Endothelial cell of umbilical vein (primary cell): Measurements from ENCODE around the gene COL4A1. TPM values are rescaled to one million over a fixed set of nuclear protein-coding genes. Genes with fewer than 3 reads are reported as not detected.

Experiments
- BruUV-seq: library from RNA; stranded (reverse); fragments of 400-500 nt; replicated peaks from 2 replicates; lab custom pipeline; 2021; lab: Mats Ljungman, UMichigan
- CTCF ChIA-PET: fragments of 300-600, 350-600 bp; sonication (Branson Sonifier 250); formaldehyde crosslinking; loops from one replicate; lab custom pipeline; 2021; ENCODE audit warnings: antibody characterized with exemption, inconsistent platforms; lab: Charles Lee
- POLR2A ChIA-PET: fragments of 300-600, 350-600 bp; sonication (Branson Sonifier 250); formaldehyde crosslinking; loops from one replicate; lab custom pipeline; 2021; ENCODE audit warnings: antibody characterized with exemption, inconsistent platforms; lab: Charles Lee
- DNase-seq: peaks from one replicate; pipeline ENCODE4 v3.0.0-alpha.2; 2011; ENCODE audit warnings: low read depth, low spot score
- FAIRE-seq: peaks from 2 replicates; lab custom pipeline; 2011; peaks lifted over from hg19 to GRCh38; lab: Jason Lieb, UNC
- H2AFZ ChIP-seq: 2 replicates; pipeline ENCODE4 v1.6.0; 2012; ENCODE audit warnings: low read depth, low read length, control low read depth, inconsistent platforms
- H3K27ac ChIP-seq: 2 replicates; pipeline ENCODE4 v1.5.1; 2011; ENCODE audit warnings: low read depth, mild to moderate bottlenecking, control low read depth, low read length, moderate library complexity; ENCODE audit not compliant: insufficient read depth
- H3K27me3 ChIP-seq, 2 experiments: 2 replicates each; pipeline versions ENCODE4 v1.6.0 to v1.6.1; 2011; ENCODE audit warnings: low read length in 2 of 2, mixed read lengths in 1 of 2; ENCODE audit not compliant: control insufficient read depth in 2 of 2, insufficient read depth in 2 of 2
- H3K36me3 ChIP-seq, 2 experiments: 2 replicates in 1 of 2; 3 replicates in 1 of 2; pipeline ENCODE4 v1.5.1; 2011; ENCODE audit warnings: low read length in 2 of 2, mild to moderate bottlenecking in 1 of 2, moderate library complexity in 1 of 2; ENCODE audit not compliant: control insufficient read depth in 2 of 2, insufficient read depth in 2 of 2; ENCODE audit errors: extremely low read depth in 1 of 2
- H3K4me1 ChIP-seq: 3 replicates; pipeline ENCODE4 v1.5.1; 2011; ENCODE audit warnings: mild to moderate bottlenecking, low read length; ENCODE audit not compliant: control insufficient read depth, insufficient read depth; ENCODE audit errors: extremely low read depth
- H3K4me2 ChIP-seq: 2 replicates; pipeline ENCODE4 v1.6.1; 2011; ENCODE audit warnings: low read length, control low read depth, mixed read lengths; ENCODE audit not compliant: insufficient read depth
- H3K4me3 ChIP-seq, 3 experiments: fragments of 200-600 bp in 1 of 3; sonication (generic), shearing (Covaris generic) in 1 of 3; replicated peaks in 1 of 3; 2 replicates each; pipeline ENCODE4 v1.5.1; 2011 to 2016; ENCODE audit warnings: control low read depth in 3 of 3, low read length in 3 of 3, mild to moderate bottlenecking in 2 of 3, inconsistent platforms in 1 of 3, low read depth in 1 of 3, moderate library complexity in 1 of 3; ENCODE audit not compliant: insufficient read depth in 1 of 3
- H3K79me2 ChIP-seq: 2 replicates; pipeline ENCODE4 v1.6.0; 2012; ENCODE audit warnings: low read length, inconsistent platforms; ENCODE audit not compliant: control insufficient read depth, insufficient read depth
- H3K9ac ChIP-seq: replicated peaks from 2 replicates; pipeline ENCODE3; 2011; ENCODE audit warnings: low read length, control low read depth; ENCODE audit not compliant: insufficient read depth; ENCODE audit errors: extremely low read depth
- H3K9me1 ChIP-seq: replicated peaks from 3 replicates; pipeline ENCODE4 v1.6.0; 2011; ENCODE audit warnings: mild to moderate bottlenecking, low read length; ENCODE audit not compliant: control insufficient read depth, insufficient read depth; ENCODE audit errors: extremely low read depth
- H3K9me3 ChIP-seq: replicated peaks from 2 replicates; pipeline ENCODE4 v1.5.1; 2012; ENCODE audit warnings: low read length, inconsistent platforms; ENCODE audit not compliant: control insufficient read depth, insufficient read depth
- H4K20me1 ChIP-seq: replicated peaks from 2 replicates; pipeline ENCODE3; 2011; ENCODE audit warnings: mild to moderate bottlenecking, low read length; ENCODE audit not compliant: control insufficient read depth, insufficient read depth; ENCODE audit errors: extremely low read depth
- EZH2 ChIP-seq: IDR thresholded peaks from 2 replicates; pipeline ENCODE4 v1.6.1; 2012; ENCODE audit warnings: borderline replicate concordance, low read depth, mild to moderate bottlenecking, moderate library complexity, low read length, inconsistent platforms; ENCODE audit not compliant: severe bottlenecking
- FOS ChIP-seq: IDR thresholded peaks from 2 replicates; pipeline ENCODE4 v1.6.1; 2011; ENCODE audit warnings: mild to moderate bottlenecking, low read length, moderate library complexity, borderline replicate concordance; ENCODE audit not compliant: insufficient read depth
- GATA2 ChIP-seq: IDR thresholded peaks from 2 replicates; pipeline ENCODE4 v1.7.0; 2011; ENCODE audit warnings: low read depth, mild to moderate bottlenecking, moderate library complexity, mixed read lengths, low read length; ENCODE audit not compliant: insufficient read length, insufficient read depth
- JUN ChIP-seq: IDR thresholded peaks from 2 replicates; pipeline ENCODE4 v1.6.1; 2011; ENCODE audit warnings: borderline replicate concordance, low read depth; ENCODE audit not compliant: insufficient read length, insufficient read depth
- MYC ChIP-seq: IDR thresholded peaks from one replicate; pipeline ENCODE4 v1.6.1; 2011; ENCODE audit warnings: mild to moderate bottlenecking, low read depth, low read length
- POLR2A ChIP-seq: IDR thresholded peaks from 2 replicates; pipeline ENCODE4 v1.6.1; 2012; ENCODE audit warnings: low read depth, mild to moderate bottlenecking, control low read depth, low read length
- POLR2AphosphoS5 ChIP-seq: IDR thresholded peaks from 2 replicates; pipeline ENCODE4 v1.6.1; 2012; ENCODE audit warnings: low read depth, mild to moderate bottlenecking, control low read depth, low read length, moderate library complexity; ENCODE audit not compliant: insufficient read depth
- dilution Hi-C: fragments of 300-500 bp; cut with MboI; formaldehyde crosslinking; loops from one replicate; pipeline ENCODE4 v1.15.0; 2019; ENCODE audit warnings: low sequenced_read_pairs; ENCODE audit not compliant: extremely low pct_ligation_motif_present
- intact Hi-C: fragments of 100-400 bp; cut with micrococcal nuclease; formaldehyde crosslinking; loops from one replicate; pipeline ENCODE4 v1.10.0; 2022
- polyA plus RNA-seq, 4 experiments: library from polyadenylated mRNA; depleted of rRNA in 3 of 4; stranded (reverse) in 3 of 4; unstranded in 1 of 4; fragments of >200 nt; gene quantifications; 2 replicates each; pipeline versions ENCODE4 v1.2.1 to v1.2.3, GENCODE V29; 2011 to 2012; ENCODE audit warnings: missing spikeins in 1 of 4
- total RNA-seq: library from RNA; stranded (reverse); gene quantifications from 2 replicates; pipeline ENCODE4 v1.2.3, GENCODE V29; 2021
- TF ChIP-seq, protein P1 (sequence below), 2 donors: IDR thresholded peaks; 1 replicate in 1 of 2; 2 replicates in 1 of 2; pipeline ENCODE4 v1.5.1; 2011; ENCODE audit warnings: low read length in 2 of 2, mild to moderate bottlenecking in 2 of 2, moderate library complexity in 2 of 2, control low read depth in 1 of 2, inconsistent platforms in 1 of 2, low read depth in 1 of 2; ENCODE audit not compliant: insufficient read depth in 1 of 2; ENCODE audit errors: extremely low read depth in 1 of 2
- TF ChIP-seq, protein P2 (sequence below): IDR thresholded peaks from 2 replicates; pipeline ENCODE4 v1.6.1; 2011; ENCODE audit not compliant: insufficient read depth, insufficient read length

The COL4A1 gene
- total and polyA plus RNA-seq, 2 donors (not counting 3 experiments of a cell fraction or from before 2014, with no cell fraction given), result 384 to 1,119 TPM

DNA sequence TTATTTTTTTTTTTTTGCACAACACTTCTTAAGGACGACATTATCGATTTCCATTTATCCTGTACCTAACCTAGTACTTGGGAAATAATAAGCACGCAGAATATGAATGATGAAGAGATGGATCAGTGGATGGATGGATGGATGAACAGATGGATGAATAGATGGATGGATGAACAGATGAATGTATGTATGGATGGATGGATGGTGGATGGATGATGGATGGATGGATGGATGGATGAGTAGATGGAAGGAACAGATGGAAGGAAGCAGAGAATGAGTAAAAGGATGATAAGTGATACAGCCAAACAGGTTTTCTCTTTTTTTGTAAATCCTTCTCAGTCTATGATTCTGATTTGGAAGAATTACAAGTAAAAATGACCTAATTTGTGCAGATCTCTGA is 166.9 kb downstream of the COL4A1 start:
- FAIRE-seq (no peak), DNase-seq (no peak)
- ChIA-PET CTCF (no interaction called here), POLR2A (no interaction called here)
- no peaks in the 10 kb centered on the region for H3K36me3 ChIP-seq
- H3K4me3 ChIP-seq, result no peak overlapping the region
- dilution Hi-C loops (no loop called here), intact Hi-C loops (no loop called here)
- H3K79me2 ChIP-seq, result no peaks in the 10 kb centered on the region
- H3K4me1 ChIP-seq, result peaks cover 15% of the 10 kb centered on the region
- TF ChIP-seq POLR2AphosphoS5, result no peak
- TF ChIP-seq, protein P1, sequence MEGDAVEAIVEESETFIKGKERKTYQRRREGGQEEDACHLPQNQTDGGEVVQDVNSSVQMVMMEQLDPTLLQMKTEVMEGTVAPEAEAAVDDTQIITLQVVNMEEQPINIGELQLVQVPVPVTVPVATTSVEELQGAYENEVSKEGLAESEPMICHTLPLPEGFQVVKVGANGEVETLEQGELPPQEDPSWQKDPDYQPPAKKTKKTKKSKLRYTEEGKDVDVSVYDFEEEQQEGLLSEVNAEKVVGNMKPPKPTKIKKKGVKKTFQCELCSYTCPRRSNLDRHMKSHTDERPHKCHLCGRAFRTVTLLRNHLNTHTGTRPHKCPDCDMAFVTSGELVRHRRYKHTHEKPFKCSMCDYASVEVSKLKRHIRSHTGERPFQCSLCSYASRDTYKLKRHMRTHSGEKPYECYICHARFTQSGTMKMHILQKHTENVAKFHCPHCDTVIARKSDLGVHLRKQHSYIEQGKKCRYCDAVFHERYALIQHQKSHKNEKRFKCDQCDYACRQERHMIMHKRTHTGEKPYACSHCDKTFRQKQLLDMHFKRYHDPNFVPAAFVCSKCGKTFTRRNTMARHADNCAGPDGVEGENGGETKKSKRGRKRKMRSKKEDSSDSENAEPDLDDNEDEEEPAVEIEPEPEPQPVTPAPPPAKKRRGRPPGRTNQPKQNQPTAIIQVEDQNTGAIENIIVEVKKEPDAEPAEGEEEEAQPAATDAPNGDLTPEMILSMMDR (IDR thresholded peaks at IDR 0.05; ENCODE audit: extremely low read depth in 1 of 2, insufficient read depth in 1 of 2, low read depth in 1 of 2, low read length in 2 of 2), result no peak
- TF ChIP-seq FOS, result no peak
- TF ChIP-seq, protein P2, sequence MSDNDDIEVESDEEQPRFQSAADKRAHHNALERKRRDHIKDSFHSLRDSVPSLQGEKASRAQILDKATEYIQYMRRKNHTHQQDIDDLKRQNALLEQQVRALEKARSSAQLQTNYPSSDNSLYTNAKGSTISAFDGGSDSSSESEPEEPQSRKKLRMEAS, result no peak
- TF ChIP-seq MYC, result no peak
- TF ChIP-seq GATA2, result no peak
- no peak for TF ChIP-seq JUN
- no peak for TF ChIP-seq EZH2
- TF ChIP-seq POLR2A, result no peak
- no TSS peak for BruUV-seq
- H3K27ac ChIP-seq, result no peak overlapping the region
- no peak overlapping the region for H3K9ac ChIP-seq
- no peak overlapping the region for H2AFZ ChIP-seq
- no peaks in the 10 kb centered on the region for H4K20me1 ChIP-seq
- no peaks in the 10 kb centered on the region for H3K9me3 ChIP-seq
- H3K27me3 ChIP-seq, result no peaks in the 10 kb centered on the region
- H3K4me2 ChIP-seq, result no peak overlapping the region
- H3K9me1 ChIP-seq, result no peaks in the 10 kb centered on the region
